Measurements from ENCODE around the gene DLGAP4. TPM values are rescaled to one million over a fixed set of nuclear protein-coding genes. Genes with fewer than 3 reads are reported as not detected.

DLGAP4 gene
- total RNA-seq, 1 donor from 2014 or later = 83.1 TPM

DNA sequence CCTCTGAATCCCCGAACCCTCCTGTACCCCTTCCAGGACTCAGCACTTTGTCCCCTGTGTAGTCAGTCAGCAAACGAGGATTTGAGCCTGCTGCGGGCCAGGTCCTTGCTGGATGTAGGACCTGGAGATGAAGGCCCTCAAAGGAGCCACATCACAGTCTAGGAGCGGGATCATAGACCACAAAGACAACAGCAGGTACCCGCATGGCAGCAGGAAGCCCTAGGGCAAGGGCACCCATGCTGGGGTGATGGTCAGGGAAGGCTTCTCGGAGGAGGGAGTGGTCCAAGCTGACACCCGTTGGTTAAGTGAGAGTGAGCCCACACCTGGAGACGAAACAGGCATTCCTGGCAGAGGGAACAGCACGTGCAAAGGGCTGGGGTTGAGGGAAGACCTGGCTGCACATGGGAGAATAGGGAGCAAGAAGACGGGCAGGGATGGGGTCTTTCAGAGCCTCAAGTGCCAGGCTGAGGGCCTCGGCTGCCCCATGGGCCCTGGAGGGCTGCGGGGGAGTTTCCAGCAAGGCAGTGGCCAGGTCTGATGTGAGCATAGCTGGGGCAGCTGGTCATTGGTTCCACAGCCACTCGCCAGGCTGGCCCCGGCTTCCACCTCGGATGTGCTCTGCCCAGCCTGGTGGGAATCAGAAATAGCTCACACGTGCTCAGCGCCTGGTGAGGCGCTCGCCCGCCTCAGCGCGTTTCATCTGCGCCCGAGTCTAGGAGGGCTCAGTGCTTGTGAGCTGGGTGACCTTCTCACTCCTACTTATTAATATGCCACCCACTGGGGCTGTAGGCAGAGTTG is 15.0 kb downstream of the DLGAP4 start:
- DNase-seq (ENCODE audit: low spot score) = no peak

DNA sequence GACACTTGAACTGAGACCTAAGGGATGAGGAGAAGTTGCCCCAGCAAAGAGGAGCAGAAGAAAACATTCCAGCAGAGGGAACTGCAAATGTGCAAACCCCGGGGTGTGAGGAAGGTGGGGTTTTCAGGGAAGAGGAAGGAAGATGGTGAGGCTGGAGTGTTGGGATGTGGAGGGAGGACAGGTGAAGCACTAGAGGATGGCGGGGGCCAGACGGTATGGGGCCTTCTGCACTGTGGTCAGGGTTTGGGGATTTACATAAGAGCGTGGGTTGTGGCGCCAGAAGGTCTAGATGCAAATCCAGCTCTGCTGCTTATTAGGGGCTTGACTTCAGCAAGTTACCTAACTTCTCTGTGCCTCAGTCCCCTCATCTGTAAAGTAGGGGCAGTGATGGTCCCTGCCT is 16.0 kb downstream of the DLGAP4 start:
- no peak for DNase-seq (ENCODE audit: low spot score)

DNA sequence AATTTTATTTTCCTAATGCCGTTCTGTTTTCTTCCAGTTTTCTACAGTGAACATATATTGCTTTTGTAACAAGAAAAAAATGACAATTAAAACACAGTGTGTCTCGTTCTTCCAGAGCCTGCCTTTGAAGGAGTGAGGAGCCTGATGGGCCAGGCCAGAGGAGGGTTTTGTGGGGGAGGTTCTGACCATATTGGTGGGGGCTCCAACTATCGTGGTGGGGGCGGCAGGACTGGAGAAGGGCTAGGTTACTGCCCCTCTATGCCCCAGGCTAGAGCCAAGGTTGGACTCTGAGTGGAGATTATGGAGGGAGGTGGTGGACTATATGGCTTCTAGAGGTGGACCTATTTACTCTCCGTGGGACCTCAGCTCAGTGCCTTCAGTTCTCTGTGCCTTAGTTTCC is 24.0 kb downstream of the DLGAP4 start:
- no peak for DNase-seq (ENCODE audit: low spot score)

DNA sequence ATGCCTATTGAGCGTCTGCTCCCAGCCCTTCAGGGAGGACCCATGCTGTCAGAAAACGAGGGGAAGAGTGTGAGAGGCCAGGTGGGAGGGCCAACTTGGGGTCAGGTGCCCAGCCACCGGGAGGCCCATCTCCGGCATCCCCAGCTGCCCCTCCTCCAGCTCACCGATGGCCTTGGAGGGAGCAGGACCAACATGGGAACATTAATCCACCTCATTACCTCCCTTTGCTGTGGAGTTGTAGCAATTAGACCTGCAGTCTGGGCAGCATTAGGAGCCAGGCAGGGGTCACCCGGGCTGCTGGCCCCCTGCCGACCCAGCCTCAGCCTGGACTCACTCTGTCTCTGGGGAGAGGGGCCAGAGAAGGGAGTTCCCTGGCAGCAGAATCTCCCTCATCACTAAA is 25.1 kb downstream of the DLGAP4 start:
- no peak for DNase-seq (ENCODE audit: low spot score)

DNA sequence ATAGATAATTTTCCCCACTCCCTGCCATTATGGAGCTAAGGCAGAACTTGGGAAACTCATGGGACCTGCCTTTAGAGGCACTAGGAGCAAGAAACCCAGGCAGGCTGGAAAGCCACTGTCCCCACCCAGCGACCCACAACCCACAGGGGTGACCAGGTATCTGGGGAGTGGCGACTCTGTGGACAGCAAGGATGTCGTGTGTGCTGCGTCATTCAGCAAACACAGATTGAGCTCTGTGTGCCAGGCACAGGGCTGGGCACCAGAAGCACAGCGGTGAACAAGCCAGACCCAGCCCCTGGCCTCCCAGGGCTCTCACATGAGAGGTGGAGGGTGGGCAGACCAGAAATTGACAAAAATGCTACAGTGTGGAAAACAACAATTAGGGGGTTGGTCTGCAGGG is 27.7 kb downstream of the DLGAP4 start:
- no peak for DNase-seq (ENCODE audit: low spot score)

DNA sequence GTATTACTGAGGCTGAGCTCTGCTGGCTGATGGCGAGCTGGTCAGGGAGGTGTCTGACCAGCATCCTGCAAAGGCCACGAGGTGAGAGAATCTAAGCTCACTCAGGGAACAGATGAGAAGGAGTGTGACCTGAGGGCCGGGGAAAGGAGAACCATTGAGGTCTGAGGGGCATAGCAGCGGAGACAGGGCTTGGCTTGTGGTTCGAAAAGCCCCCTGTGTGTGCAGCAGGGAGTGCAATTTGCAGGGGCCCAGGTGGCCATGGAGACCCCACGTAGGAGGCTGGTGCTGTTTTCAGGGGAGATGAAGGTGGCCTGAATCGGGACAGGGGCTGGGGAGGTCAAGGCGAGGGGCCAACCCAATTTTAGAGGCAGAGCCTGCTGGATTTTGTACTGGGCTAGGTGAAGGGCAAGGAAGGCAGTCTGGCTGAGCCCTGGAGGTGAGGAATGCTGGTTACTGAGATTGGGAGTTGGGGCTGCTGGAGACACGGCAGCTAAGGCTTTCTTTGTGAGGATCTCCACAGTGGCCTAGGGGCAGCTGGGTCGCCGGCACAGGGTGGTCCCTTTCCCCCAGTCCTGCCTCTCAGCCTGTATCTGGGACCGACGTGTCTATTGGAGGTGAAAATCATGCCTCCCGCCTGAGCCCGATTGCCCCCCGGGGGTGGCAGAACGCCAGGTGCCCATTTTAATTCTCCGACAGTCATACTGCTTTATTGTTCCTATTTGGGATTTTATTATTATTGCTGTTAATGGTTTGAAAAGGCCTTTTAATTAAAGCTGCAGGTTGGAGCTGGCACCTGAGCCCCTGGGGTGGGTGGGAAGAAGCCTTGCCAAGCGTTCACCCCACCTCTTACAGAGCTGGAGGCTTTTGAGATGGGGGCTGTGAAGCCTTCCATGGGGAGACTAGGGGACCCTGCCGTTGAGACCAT is 28.4 kb downstream of the DLGAP4 start:
- DNase-seq (ENCODE audit: low spot score) = no peak

DNA sequence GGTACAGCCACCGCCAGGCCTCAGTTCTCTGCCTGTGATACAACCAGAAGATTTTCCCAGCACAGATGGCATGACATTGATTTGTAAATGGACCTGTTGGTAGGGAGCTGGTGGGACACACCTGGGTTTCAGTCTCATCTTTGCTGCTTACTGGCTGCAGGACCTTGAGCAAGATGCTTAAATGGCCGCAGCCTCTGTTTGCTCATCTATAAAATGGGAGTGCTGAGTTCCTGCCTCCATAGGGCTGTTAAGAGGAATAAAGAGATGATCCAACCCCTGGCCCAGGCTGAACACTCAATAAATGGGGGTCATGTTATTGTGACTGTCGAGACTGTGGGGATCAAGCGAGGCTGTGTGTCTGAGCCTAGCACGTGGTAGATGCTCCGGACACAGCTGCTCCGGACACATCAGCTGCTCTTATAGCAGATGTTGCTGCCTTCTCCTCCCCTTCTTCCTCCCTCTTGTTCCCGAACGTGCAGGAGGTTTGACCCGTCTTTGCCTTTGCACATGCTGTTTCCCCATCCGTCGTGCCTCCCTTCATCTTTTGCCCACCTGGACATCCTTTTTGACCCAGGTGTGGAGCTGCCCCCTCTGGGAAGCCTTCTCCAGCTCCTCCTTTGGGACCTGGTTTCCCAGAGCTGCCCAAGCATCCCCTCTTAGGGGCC is 29.2 kb downstream of the DLGAP4 start:
- DNase-seq (ENCODE audit: low spot score) = no peak

DNA sequence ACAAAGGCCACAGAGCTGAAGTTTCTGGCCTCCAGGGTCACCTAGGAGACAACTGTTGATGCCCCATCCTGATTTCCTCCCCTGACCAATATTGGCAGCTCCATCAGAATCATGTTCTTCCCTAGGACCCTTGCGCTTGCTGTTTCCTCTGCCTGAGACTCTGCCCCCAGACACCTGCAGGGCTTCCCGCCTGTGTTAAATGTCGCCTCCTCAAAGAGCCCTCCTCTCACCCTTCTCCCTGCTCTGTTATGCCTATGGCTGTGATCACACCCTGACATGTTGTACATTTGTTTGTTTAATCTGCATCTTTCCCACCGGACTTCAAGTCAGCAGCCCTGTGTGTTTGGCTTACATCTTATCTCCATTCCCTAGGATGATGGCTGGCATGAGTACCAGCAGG is 30.1 kb downstream of the DLGAP4 start:
- no peak for DNase-seq (ENCODE audit: low spot score)

DNA sequence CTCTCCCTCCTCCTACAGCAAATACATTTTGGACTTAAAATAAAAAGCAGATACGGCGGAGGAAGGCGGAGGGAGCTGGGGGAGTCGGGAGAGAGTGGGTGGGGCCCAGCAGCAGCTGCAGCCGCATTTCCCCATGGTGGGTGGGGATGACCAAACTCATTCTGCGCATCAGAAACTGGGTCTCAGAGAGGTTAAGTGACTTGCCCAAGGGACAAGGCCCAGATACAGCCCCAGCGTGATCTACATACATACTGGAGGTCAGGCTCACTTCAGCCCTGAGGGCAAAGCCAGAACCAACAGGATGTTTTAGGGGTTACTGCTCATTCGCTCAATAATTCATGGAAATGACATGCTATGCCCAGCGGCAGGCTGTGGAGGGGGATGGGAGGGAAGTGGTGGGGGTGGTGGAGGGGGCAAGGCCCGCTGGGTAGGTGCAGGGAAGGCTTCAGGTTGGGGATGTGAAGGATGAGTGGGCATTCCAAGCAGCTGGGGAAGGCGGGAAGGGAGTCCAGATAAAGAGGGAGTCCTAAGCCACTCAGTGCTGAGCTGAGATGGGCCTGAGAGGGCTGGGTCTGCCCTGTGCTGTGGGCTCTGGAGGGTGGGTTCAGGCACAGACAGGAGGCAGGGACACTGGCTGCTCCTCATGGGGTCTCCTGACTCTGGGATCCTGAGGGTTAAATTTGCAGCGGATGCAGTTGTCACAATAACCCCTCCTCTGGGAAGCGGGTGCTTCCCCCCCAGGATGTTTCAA is 31.0 kb downstream of the DLGAP4 start:
- no peak for DNase-seq (ENCODE audit: low spot score)

DNA sequence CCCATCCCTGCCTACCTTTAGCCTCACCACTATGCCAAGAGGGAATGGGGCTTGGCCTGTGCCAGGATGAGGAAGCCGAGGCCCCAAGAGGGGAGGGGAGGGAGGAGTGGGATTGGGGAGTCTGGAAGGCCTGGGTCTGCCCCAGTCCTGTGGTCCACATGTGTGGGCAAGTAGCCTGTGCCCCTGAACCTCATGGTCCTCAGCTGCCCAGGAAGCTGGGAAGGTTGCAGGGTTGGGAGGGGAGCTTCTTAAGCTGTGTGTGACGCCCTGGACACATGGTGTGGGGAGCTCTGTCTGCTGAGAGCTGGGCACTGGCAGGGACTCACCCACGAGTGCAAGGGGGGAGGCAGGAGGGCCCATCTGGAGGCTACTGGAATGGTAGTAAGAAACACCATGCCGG is 31.7 kb downstream of the DLGAP4 start:
- DNase-seq (ENCODE audit: low spot score) = no peak

DNA sequence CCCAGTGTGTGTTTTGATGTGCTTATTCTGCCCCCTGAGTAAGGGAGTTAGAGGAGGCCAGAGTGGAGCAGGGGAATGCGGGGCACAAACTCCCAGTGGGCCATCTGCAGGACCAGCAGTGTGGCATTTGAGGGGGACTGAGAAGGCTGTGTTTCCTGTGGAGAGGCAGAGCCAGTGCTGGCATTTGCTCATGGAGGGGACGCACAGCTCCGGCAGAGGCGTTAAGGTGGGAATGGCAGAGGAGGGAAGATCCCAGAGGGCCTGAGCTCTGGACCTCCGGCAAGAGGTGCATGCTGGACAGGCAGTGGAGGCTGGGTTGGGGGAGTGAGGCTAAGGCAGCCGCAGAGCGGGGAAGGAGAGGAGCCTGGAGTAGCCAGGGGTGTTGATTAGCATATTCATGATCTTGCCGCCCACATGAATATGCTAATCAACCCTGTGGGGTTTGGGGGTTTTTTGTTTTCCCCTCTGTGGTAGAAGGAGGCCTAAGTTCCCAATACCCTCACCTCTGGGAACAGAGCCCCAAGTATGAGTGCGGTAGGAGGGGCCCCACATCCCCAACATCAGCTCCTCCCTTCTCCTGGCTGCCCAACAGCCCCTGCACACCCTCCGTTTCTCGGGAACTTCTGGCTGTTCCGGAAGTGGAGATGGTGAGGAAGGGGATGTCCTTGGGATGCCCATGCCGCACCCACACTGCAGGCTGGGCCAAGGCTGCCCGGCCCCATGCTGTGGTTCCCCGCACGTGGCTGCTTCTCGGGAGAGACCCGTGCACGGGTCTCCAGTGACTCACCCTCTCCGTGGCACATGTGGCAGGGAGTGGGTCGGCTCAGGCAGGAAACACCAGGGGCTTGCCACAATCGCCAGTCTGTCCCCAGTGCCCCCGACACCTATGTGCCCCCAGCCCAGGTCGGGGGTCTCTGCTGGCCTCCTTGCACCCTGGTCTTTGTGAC is 33.8 kb downstream of the DLGAP4 start:
- DNase-seq (ENCODE audit: low spot score) = no peak

DNA sequence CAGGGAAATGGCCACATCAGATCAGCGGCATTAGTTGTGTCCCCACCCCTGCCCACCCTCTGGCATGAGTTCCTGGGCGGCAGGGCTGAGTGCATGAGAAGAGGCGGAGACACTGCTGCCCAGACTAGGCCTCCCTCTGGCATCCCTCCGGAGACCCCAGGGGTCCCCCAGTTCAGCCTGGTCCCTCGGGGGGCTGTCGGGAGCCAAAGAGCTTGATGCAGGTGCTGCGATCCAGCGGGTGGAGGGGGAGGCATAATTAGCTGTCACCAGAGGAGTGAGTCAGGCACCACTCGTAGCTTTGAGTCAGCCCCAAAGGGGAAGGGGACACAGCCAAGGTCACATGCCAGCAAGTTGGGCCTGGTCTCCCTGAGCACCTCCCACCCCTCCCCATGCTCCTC is 34.5 kb downstream of the DLGAP4 start:
- no peak for DNase-seq (ENCODE audit: low spot score)

DNA sequence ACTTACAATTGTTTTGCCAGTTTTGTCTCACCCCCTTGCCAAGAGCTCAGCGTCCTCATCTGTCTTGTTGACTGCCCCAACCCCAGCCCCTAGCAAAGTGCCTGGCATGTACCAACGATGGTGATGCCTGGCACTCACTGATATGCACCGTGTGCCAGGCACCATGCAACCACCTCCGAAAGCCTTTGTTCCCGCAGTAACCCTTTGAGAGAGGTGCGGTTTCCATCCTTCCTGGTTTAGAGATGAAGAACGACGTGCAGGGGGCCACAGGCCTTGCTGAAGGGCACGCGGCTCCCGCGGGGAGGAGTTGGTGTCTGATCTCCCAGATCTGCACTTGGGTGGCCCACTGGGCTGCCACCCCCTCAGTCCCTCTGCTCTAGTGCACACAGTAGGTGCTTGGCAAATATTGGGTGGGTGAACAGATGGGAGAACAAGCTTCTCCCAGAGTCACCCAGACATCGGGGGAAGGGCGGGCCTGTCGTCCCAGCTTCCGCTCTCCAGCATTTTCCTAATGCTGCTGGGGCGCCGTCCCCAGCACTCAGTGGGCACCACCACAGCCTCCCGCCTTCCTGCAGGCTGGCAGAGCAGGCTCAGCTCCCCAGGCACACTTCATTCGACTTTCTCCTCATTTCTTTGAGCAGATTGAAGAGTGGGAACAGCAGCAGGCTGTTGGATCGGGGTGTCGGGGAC is 35.3 kb downstream of the DLGAP4 start:
- no peak for DNase-seq (ENCODE audit: low spot score)

DNA sequence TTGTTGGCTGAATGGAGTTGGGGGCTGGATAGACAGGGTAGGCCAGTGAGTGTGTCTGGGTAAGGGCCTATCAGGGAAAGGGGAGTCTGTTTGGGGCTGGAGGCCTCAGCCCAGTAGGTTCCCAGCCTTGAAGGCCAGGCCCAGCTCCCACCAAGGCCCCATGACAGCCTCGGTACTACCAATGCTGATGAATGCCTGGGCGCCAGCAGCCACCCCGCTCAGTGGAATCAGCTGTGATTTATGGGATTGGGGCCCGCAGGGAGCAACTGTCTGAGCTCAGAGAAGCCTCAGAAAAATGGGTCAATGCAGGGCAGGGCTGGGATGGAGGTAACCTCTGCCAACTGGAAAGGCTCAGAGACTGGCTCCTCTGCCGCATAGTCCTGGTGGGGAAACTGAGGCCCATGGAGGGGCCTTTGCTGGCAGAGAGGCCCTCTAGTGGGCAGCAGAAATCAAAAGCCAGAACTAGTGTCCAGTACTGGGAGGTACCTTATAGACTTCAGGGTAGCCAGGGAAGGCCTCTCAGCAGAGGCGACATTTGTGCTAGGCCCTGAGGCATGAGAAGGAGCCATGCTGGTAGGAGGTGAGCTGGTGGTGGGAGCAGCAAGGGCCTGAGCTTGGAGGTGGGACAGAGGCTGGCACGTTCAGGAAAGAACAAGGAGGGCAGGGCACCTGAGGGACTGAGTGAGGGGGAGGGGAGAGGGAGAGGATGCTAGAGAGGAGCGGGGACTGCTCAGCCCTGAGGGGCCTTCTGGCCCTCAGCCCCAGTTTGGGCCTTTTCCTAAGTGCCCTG is 36.4 kb downstream of the DLGAP4 start:
- no peak for DNase-seq (ENCODE audit: low spot score)

DNA sequence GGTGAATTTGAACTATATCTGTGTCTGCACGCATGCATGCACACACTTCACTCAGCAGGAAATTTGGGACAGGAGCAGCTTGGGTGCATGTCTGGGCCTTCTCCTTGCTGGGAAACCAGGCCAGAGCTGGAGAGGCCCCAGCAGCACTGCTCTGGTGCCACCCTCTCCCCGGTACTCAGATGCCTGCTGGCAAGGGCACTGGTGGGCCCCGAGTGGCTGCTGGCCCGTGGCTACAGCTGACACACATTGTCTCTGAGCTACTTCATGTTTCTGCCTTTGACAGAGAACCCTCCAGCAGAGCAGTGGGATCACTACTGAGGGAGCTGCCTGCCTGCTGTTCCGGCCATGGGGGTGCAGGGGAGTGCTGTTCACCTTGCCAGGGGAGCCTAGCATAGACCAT is 37.5 kb downstream of the DLGAP4 start:
- DNase-seq (ENCODE audit: low spot score) = no peak

DNA sequence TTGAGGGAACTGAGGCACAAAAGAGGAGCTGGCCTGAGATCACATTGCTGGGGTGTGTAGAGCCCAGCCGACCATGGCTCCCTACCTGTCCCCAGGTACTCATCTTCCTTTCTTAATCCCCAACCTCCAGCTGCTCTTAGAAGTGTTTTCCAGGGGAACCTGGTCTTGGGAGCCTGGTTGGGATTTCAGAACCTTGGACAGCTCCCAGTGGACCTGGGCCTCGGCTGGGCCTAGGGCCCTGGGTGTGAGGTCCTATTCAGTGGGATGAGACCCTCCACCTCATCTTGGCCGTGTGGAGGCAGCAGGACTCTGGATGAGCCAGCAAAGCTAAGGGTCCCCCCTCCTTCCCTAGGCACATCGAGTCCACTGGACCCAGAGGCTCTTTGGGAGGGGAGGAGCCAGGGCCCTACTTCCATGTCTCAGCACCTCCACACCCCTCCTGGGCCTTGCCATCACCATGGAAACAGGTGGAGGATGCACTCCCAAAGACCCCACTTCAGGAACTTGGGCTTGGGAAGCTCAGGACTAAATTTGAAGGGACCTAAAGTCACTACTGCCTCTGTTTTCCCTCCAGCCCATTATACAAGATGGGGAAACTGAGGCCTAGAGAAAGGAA is 38.5 kb downstream of the DLGAP4 start:
- DNase-seq (ENCODE audit: low spot score) = no peak

DNA sequence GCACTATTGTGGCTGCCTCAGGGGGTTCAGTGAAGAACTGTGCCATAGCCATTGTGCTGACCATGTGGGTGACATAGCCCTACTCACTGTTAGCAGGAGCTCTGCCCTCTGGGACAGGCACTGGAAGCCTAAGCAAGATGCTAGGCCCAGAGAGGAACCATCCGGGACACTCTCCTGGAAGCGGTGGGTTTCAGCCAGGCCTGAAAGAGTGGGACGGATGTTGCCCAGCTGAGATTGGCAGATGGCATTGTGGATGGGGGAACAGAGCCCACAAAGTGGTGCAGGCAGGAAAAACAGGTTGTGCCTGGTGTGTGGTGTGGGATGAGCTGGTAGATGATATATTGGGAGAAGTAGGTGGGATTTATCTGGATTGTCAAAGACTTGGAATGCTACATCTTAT is 40.1 kb downstream of the DLGAP4 start:
- DNase-seq (ENCODE audit: low spot score) = no peak
